HepG2 (cell line): ENCODE results near the gene MYORG. TPM values are rescaled to one million over a fixed set of nuclear protein-coding genes. Genes with fewer than 3 reads are reported as not detected.
A peak's percentile ranks its signal among the peaks of the same experiment; 100 is the strongest.

ENCODE experiments used
- CREM ChIP-seq, 2 experiments: sonication (generic) in 1 of 2; formaldehyde crosslinking in 1 of 2; IDR thresholded peaks; 2 replicates each; pipeline versions ENCODE4 v1.4.0 to v1.6.1; 2016 to 2020; ENCODE audit warnings: antibody characterized with exemption in 1 of 2, mild to moderate bottlenecking in 1 of 2, missing genetic modification reagents in 1 of 2
- DMAP1 ChIP-seq: IDR thresholded peaks from 2 replicates; pipeline ENCODE4 v1.6.1; 2016
- GABPA ChIP-seq, 2 experiments: IDR thresholded peaks; 2 replicates each; pipeline ENCODE4 v1.6.1; 2011 to 2016; ENCODE audit warnings: low read depth in 2 of 2, low read length in 1 of 2, missing biosample characterization in 1 of 2, missing genetic modification characterization in 1 of 2
- HOXA9 ChIP-seq: sonication (generic); formaldehyde crosslinking; IDR thresholded peaks from 2 replicates; pipeline ENCODE4 v1.8.1; 2022; ENCODE audit warnings: missing genetic modification reagents, mild to moderate bottlenecking, moderate library complexity, borderline replicate concordance
- IKZF5 ChIP-seq: IDR thresholded peaks from 2 replicates; pipeline ENCODE4 v1.6.1; 2018; ENCODE audit warnings: missing genetic modification reagents, mild to moderate bottlenecking, missing compliant biosample characterization
- JARID2 ChIP-seq: sonication (generic); formaldehyde crosslinking; IDR thresholded peaks from 2 replicates; pipeline ENCODE4 v1.8.1; 2023; ENCODE audit warnings: missing genetic modification reagents, inconsistent platforms; ENCODE audit not compliant: insufficient replicate concordance
- NFKB2 ChIP-seq: sonication (generic); formaldehyde crosslinking; IDR thresholded peaks from 2 replicates; pipeline ENCODE4 v1.4.0; 2020; ENCODE audit warnings: missing genetic modification reagents, borderline replicate concordance
- NPAS2 ChIP-seq: sonication (generic); formaldehyde crosslinking; IDR thresholded peaks from 2 replicates; pipeline ENCODE4 v1.8.0; 2022; ENCODE audit warnings: mild to moderate bottlenecking, missing genetic modification reagents, borderline replicate concordance
- REST ChIP-seq, 2 experiments: IDR thresholded peaks; 2 replicates each; pipeline ENCODE4 v1.6.1; 2011 to 2012; ENCODE audit warnings: low read length in 2 of 2, borderline replicate concordance in 1 of 2, low read depth in 1 of 2, mild to moderate bottlenecking in 1 of 2, moderate library complexity in 1 of 2
- SAFB2 ChIP-seq: sonication (generic); formaldehyde crosslinking; IDR thresholded peaks from 2 replicates; pipeline ENCODE4 v1.5.1; 2020; ENCODE audit warnings: missing genetic modification reagents, low read depth, mild to moderate bottlenecking, borderline replicate concordance
- TIGD3 ChIP-seq: sonication (generic); formaldehyde crosslinking; IDR thresholded peaks from 2 replicates; pipeline ENCODE4 v1.5.1; 2020; ENCODE audit warnings: mild to moderate bottlenecking, missing genetic modification reagents, borderline replicate concordance
- ZNF335 ChIP-seq: sonication (generic); formaldehyde crosslinking; IDR thresholded peaks from 2 replicates; pipeline ENCODE4 v1.4.0; 2020; ENCODE audit warnings: missing genetic modification reagents
- ZNF558 ChIP-seq: sonication (generic); formaldehyde crosslinking; IDR thresholded peaks from 2 replicates; pipeline ENCODE4 v1.9.0; 2022; ENCODE audit warnings: mild to moderate bottlenecking, missing genetic modification reagents, borderline replicate concordance
- ZNF564 ChIP-seq: sonication (generic); formaldehyde crosslinking; IDR thresholded peaks from 2 replicates; pipeline ENCODE4 v1.8.1; 2023; ENCODE audit warnings: mild to moderate bottlenecking, missing genetic modification reagents
- ZNF574 ChIP-seq: sonication (generic); formaldehyde crosslinking; IDR thresholded peaks from 2 replicates; pipeline ENCODE4 v1.4.0; 2020; ENCODE audit warnings: missing genetic modification reagents
- ZNF737 ChIP-seq: sonication (generic); formaldehyde crosslinking; IDR thresholded peaks from 2 replicates; pipeline ENCODE4 v1.5.0; 2020; ENCODE audit warnings: missing genetic modification reagents, mild to moderate bottlenecking, borderline replicate concordance
- polyA plus RNA-seq, 8 experiments: library from polyadenylated mRNA; depleted of rRNA in 3 of 8; stranded (reverse) in 7 of 8; unstranded in 1 of 8; fragments of >200 nt; fragmentation: Illumina TruSeq in 4 of 8; extraction: Trizol in 4 of 8; gene quantifications; 2 replicates each; pipeline versions ENCODE4 v1.2.1 to v1.2.3, GENCODE V29; 2011 to 2016; ENCODE audit warnings: low read depth in 4 of 8, missing spikeins in 1 of 8, mixed read lengths in 1 of 8; ENCODE audit not compliant: insufficient read depth in 1 of 8
- total RNA-seq, 5 experiments: library from RNA; depleted of rRNA; stranded (reverse); fragments of >200 nt; fragmentation: Illumina TruSeq; extraction: Trizol; gene quantifications; 2 replicates each; pipeline ENCODE4 v1.2.3, GENCODE V29; 2016; ENCODE audit warnings: low read depth in 1 of 5
- TF ChIP-seq, protein P1 (sequence below): sonication (generic); formaldehyde crosslinking; IDR thresholded peaks from 2 replicates; pipeline ENCODE4 v1.4.0; 2020; ENCODE audit warnings: mild to moderate bottlenecking, low read depth, missing genetic modification reagents

The MYORG gene
- total and polyA plus RNA-seq, 2 of the 13 experiments (the other 11 are each of a cell fraction or from before 2014, with no cell fraction given), result 11.1 to 22.4 TPM

DNA sequence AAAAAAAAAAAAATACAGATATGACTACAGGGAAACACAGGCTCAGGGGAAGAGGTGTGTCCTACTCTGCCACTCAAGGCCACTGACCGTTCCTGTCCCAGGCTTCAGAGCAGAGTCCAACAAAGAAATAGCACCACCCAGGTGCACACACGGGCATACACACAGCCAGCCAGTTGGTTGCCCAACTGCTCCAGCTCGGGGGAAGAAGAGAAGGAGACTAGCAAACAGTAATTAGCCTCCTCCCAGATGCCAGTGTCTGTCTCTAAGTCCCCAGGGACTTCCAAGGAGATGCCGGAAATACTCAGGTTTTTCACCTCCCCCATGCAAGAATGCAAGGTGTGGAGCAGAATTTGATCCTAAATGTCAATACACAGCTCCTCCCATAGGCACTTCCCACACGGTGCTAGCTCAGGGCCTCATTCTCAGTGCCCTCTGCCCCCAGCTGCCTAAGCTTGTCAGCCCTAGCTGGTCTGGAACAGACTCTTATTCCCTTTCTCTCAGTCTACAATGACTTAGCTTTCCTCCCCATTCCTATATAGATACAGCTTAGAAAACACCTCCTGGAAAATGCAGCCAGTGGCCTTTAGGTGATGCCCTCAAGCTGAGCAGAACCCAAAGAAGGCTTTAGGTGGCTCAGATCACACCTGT lies 1.7 kb downstream of the MYORG start (continued):
- TF ChIP-seq HOXA9 (CRISPR knock-in tag) (no peak), ZNF335 (CRISPR knock-in tag) (0 out of 2 replicates have a peak, but pooled peaks have one; percentile 87), ZNF558 (no peak), GABPA (IDR thresholded peaks at IDR 0.05; ENCODE audit: low read depth, low read length) (no peak), GABPA (CRISPR knock-in tag; IDR thresholded peaks at IDR 0.05; ENCODE audit: low read depth) (no peak), SAFB2 (CRISPR knock-in tag) (no peak), ZNF564 (CRISPR knock-in tag) (peak; percentile 59; the same call in 1 of the 2 replicates), NFKB2 (no peak), REST (IDR thresholded peaks at IDR 0.05; ENCODE audit: borderline replicate concordance in 1 of 2, low read depth in 1 of 2, low read length in 2 of 2) (no peak), IKZF5 (CRISPR knock-in tag) (no peak), ZNF737 (no peak), JARID2 (CRISPR knock-in tag) (no peak), DMAP1 (0 out of 2 replicates have a peak, but pooled peaks have one; percentile 47), TIGD3 (CRISPR knock-in tag) (no peak), CREM (IDR thresholded peaks at IDR 0.05) (peak; percentile 55), CREM (CRISPR knock-in tag; IDR thresholded peaks at IDR 0.05) (no peak), NPAS2 (CRISPR knock-in tag) (no peak), ZNF574 (CRISPR knock-in tag) (peak; percentile 23; the same call in 1 of the 2 replicates)
- TF ChIP-seq, protein P1, sequence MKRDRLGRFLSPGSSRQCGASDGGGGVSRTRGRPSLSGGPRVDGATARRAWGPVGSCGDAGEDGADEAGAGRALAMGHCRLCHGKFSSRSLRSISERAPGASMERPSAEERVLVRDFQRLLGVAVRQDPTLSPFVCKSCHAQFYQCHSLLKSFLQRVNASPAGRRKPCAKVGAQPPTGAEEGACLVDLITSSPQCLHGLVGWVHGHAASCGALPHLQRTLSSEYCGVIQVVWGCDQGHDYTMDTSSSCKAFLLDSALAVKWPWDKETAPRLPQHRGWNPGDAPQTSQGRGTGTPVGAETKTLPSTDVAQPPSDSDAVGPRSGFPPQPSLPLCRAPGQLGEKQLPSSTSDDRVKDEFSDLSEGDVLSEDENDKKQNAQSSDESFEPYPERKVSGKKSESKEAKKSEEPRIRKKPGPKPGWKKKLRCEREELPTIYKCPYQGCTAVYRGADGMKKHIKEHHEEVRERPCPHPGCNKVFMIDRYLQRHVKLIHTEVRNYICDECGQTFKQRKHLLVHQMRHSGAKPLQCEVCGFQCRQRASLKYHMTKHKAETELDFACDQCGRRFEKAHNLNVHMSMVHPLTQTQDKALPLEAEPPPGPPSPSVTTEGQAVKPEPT (CRISPR knock-in tag), result no peak
